Vagina (tissue), 2 donors: Measurements from ENCODE around the gene ARPC3.

Source experiments
- CTCF ChIP-seq, 3 experiments: fragments of 450-650 bp in 2 of 3; fragments of 200-600 bp in 1 of 3; sonication (generic) in 1 of 3; IDR thresholded peaks; one replicate each; pipeline ENCODE4 v1.5.1; 2017 to 2019; ENCODE audit warnings: antibody characterized with exemption in 3 of 3, mild to moderate bottlenecking in 2 of 3, moderate library complexity in 2 of 3
- POLR2A ChIP-seq, 2 donors: fragments of 450-650 bp; IDR thresholded peaks; one replicate each; pipeline ENCODE4 v1.6.1; 2017; ENCODE audit warnings: antibody characterized with exemption in 2 of 2, mild to moderate bottlenecking in 2 of 2, moderate library complexity in 2 of 2

GRCh38 chr12:110467847-110468213, 17.7 kb upstream of the ARPC3 start:
- TF ChIP-seq CTCF (IDR thresholded peaks at IDR 0.05) (no peak), POLR2A (IDR thresholded peaks at IDR 0.05) (no peak)
